Right lobe of liver (tissue), 6 donors: ENCODE measurements around the gene TMC4. TPM values are rescaled to one million over a fixed set of nuclear protein-coding genes. Genes with fewer than 3 reads are reported as not detected.
A peak's percentile ranks its signal among the peaks of the same experiment; 100 is the strongest.

ENCODE experiments used
- ATAC-seq, 4 donors: fragments of 200-7000 bp; cut with Tn5 transposase; one replicate each; pipeline ENCODE4 v1.9.1; 2020; ENCODE audit warnings: mild to moderate bottlenecking in 4 of 4, moderate library complexity in 4 of 4
- DNase-seq, 3 donors: peaks; one replicate each; pipeline ENCODE4 v3.0.0-alpha.2; 2020
- H3K27ac ChIP-seq, 3 donors: fragments of 200-600 bp; one replicate each; pipeline ENCODE4 v1.8.0; 2022
- H3K27me3 ChIP-seq, 2 donors: fragments of 200-600 bp; one replicate each; pipeline ENCODE4 v1.8.0; 2022
- H3K36me3 ChIP-seq, 4 donors: fragments of 200-600 bp; sonication (generic) in 1 of 4; one replicate each; pipeline versions ENCODE4 v1.5.1 to v1.8.0; 2017 to 2022; ENCODE audit warnings: control low read depth in 1 of 4
- H3K4me1 ChIP-seq, 4 donors: fragments of 200-600 bp; sonication (generic) in 1 of 4; one replicate each; pipeline versions ENCODE4 v1.5.1 to v1.8.0; 2017 to 2022; ENCODE audit warnings: control low read depth in 1 of 4
- H3K4me3 ChIP-seq, 3 donors: fragments of 200-600 bp; one replicate each; pipeline ENCODE4 v1.8.0; 2022
- H3K9me3 ChIP-seq, 4 donors: fragments of 200-600 bp; sonication (generic) in 1 of 4; one replicate each; pipeline versions ENCODE4 v1.5.1 to v1.8.0; 2017 to 2022; ENCODE audit warnings: control low read depth in 1 of 4
- CTCF ChIP-seq, 4 donors: fragments of 200-600 bp in 3 of 4; fragments of 450-650 bp in 1 of 4; IDR thresholded peaks; one replicate each; pipeline versions ENCODE4 v1.5.1 to v1.8.0; 2016 to 2022; ENCODE audit warnings: antibody characterized with exemption in 4 of 4, mild to moderate bottlenecking in 2 of 4
- POLR2A ChIP-seq: fragments of 450-650 bp; IDR thresholded peaks from one replicate; pipeline ENCODE4 v1.6.1; 2017; ENCODE audit warnings: antibody characterized with exemption, mild to moderate bottlenecking
- WGBS: methylation state at CpG from one replicate; pipeline ENCODE4 v1.1.6; 2018; ENCODE audit warnings: low coverage, low lambda C conversion rate; ENCODE audit not compliant: insufficient coverage; ENCODE audit errors: missing lambda C conversion rate; 5-methylcytosine and 5-hydroxymethylcytosine counted together
- intact Hi-C, 2 donors: fragments of 100-400 bp; cut with DNase I; formaldehyde crosslinking; loops; one replicate each; pipeline versions ENCODE4 v1.11.2 to v1.14.1; 2022
- total RNA-seq, 6 experiments: library from RNA; depleted of rRNA in 2 of 6; stranded (reverse); fragments of >200 nt in 2 of 6; fragmentation: NEBNext Ultra II Directional in 3 of 6; extraction: Animal tissue kit (Norgen Biotek cat#: 25700) in 3 of 6; gene quantifications; one replicate each; pipeline versions ENCODE4 v1.1.0 to v1.2.4, GENCODE V29; 2016 to 2023
- donor health status: DM: no; HTN: yes; CAD: no.
- donor health status: DM: no; HTN: no; CAD: no.
- donor health status: DM: no; HTN: no; CAD: no.
- donor health status: DM: no; HTN: yes; CAD: no.
- donor health status: DM: no; HTN: yes; CAD: no.

Gene TMC4
- total RNA-seq, 6 experiments from 2014 or later = 0.18 to 2.4 (median 1.1) TPM

GRCh38 chr19:54124393-54124792 is 48.6 kb downstream of the TMC4 start:
- Histone ChIP-seq H3K27ac (no peak overlapping the region), H3K27me3 (no peaks in the 10 kb centered on the region), H3K4me1 (no peaks in the 10 kb centered on the region), H3K4me3 (no peak overlapping the region), H3K36me3 (peaks cover 0 to 81% (median 30%) of the 10 kb centered on the region in 4 donors), H3K9me3 (no peaks in the 10 kb centered on the region)
- intact Hi-C loops = no loop called here
- ATAC-seq (no peak), DNase-seq (no peak)
- WGBS = 100% methylated on average over 1 of the region's 19 CpGs
- TF ChIP-seq CTCF (IDR thresholded peaks at IDR 0.05) (no peak), POLR2A (no peak)

- intact Hi-C loops = no loop called here
Observed at GRCh38 chr19:54123682-54124081, 49.3 kb downstream of the TMC4 start.

GRCh38 chr19:54121259-54121658 is 51.7 kb downstream of the TMC4 start:
- TF ChIP-seq POLR2A (no peak), CTCF (IDR thresholded peaks at IDR 0.05) (no peak)
- Histone ChIP-seq H3K36me3 (peaks cover 0 to 62% (median 20%) of the 10 kb centered on the region in 4 donors), H3K9me3 (no peaks in the 10 kb centered on the region), H3K4me1 (peaks cover 0 to 8% (median 4%) of the 10 kb centered on the region in 4 donors), H3K27ac (no peak overlapping the region), H3K27me3 (no peaks in the 10 kb centered on the region), H3K4me3 (no peak overlapping the region)
- intact Hi-C loops = no loop called here
- 91% methylated on average over 4 of the region's 10 CpGs for WGBS
- no peak for DNase-seq
- ATAC-seq = no peak

More at GRCh38 chr19:54123682-54124081, 49.3 kb downstream of the TMC4 start:
- TF ChIP-seq CTCF (IDR thresholded peaks at IDR 0.05) (no peak), POLR2A (no peak)
- H3K27ac ChIP-seq = no peak overlapping the region
- no peak for DNase-seq
- WGBS = no CpG with 5 or more reads among the region's 17 CpGs
- no peaks in the 10 kb centered on the region for H3K9me3 ChIP-seq
- no peak for ATAC-seq
- no peaks in the 10 kb centered on the region for H3K27me3 ChIP-seq
- H3K36me3 ChIP-seq = peaks cover 0 to 76% (median 26%) of the 10 kb centered on the region in 4 donors
- no peak overlapping the region for H3K4me3 ChIP-seq
- H3K4me1 ChIP-seq = no peaks in the 10 kb centered on the region

- peak within 1 kb of the TSS; percentile 80 to 93 (median 86) for H3K27ac ChIP-seq
- H3K27me3 ChIP-seq = no peaks in the 10 kb centered on the region
- H3K36me3 ChIP-seq = peaks cover 0 to 23% (median 6%) of the 10 kb centered on the region in 4 donors
- peak; percentile 95 to 97 (median 95) for DNase-seq
- TF ChIP-seq CTCF (IDR thresholded peaks at IDR 0.05) (no peak), POLR2A (peak; percentile 56)
- intact Hi-C loops = no loop called here
- H3K9me3 ChIP-seq = no peaks in the 10 kb centered on the region
- peak; percentile 93 to 98 (median 96) for ATAC-seq
- peaks cover 0 to 19% (median 7%) of the 10 kb centered on the region in 4 donors for H3K4me1 ChIP-seq
- H3K4me3 ChIP-seq = peak within 1 kb of the TSS; percentile 83 to 94 (median 84)
- WGBS = under 1% methylated on average over 50 of the region's 60 CpGs
Observed at GRCh38 chr19:54115109-54116063, 57.6 kb downstream of the TMC4 start, which contains the start of the genes PRPF31 and TFPT. Gene PRPF31 (plus strand): TSS chr19:54115754. CDS start chr19:54118279, 2,525 bp downstream. Gene TFPT (minus strand): TSS chr19:54115657. CDS start chr19:54115269, 388 bp downstream.
